GM18520 (cell line): ENCODE results near the gene GAS6.
"Not testable (repeated sequence)": the region's sequence is repeated elsewhere in the genome, so short reads cannot be mapped to it uniquely, and the experiment has no call there.

Experiments
- ATAC-seq: cut with Tn5 transposase; IDR thresholded peaks from one replicate; pipeline ENCODE4 v1.9.1; 2021; ENCODE audit not compliant: unreplicated experiment

Gene GAS6

GRCh38 chr13:113840541-113841352, 23.1 kb downstream of the GAS6 start:
- ATAC-seq: no peak

DNA sequence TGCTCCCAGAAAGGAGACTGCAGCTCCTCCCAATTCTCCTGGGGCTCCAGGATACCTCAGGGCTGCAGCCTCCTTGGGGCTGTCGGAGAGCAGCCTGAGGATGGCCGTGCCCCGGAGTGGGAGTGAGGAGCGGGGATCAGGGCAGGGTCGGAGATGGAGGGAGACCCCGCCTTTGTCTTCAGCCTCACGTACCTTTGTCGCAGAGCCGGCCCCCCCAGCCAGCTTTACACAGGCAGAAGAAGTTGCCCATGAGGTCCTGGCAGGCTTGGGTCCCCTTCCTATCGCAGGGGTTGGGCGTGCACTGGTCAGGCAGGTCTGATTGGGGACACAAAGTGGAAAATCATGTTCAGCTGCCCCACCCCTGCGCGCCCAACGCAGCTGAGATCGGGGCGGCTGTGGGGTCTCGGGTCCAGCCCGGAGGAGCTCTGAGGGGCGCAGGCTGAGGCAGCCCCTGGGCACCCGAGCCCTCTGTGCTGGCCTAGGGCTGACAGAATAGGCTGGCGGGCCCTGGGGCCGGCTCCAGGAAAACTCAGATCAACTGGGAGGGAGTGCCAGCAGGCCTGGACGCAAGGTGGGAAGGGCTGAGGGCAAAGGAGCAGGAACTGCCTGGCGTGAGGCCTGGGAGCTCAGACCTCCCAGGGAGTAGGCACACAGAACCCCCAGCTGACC, 24.2 kb downstream of the GAS6 start:
- no peak for ATAC-seq

- no peak for ATAC-seq
Measured at GRCh38 chr13:113838711-113839201, 25.1 kb downstream of the GAS6 start.

- ATAC-seq: no peak
Measured at GRCh38 chr13:113837560-113838355, 26.1 kb downstream of the GAS6 start.

GRCh38 chr13:113836768-113837559, 26.9 kb downstream of the GAS6 start:
- no peak for ATAC-seq

- ATAC-seq: no peak
Measured at GRCh38 chr13:113835461-113836270, 28.2 kb downstream of the GAS6 start.

DNA sequence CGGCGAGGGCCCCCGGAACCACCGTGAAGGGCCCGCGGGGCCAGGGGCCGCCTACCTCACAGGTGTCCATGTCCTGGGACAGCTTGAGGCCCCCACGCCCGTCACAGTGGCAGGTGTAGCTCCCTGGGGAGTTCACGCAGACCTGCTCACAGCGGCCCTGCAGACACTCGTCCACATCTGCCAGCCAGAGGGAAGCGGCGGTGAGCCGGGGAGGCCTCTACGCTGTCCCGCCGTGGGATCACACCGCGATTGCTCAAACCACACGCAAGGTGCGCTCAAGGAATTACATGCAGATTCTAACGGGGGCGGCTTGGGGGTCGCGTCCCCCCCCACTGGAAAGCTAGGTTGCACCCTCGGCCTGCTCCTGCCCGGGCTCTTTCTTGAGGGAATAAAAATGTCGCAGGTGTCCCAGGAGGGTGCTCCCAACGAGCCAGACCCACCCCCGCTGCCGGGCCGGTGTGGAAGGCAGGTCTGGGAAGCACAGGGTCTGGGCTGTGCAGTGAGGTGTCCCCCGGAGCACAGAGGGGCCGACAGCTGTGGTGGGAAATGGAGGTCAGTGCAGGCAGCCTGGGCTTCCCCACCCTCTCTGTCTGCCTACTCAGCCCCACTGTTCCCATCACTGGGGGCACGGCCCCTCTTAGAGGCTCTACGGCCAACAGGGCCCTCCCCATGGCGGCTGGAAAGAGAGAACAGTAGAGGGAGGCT, 29.2 kb downstream of the GAS6 start:
- ATAC-seq: no peak

GRCh38 chr13:113834006-113834405, 29.9 kb downstream of the GAS6 start:
- not testable (repeated sequence) for ATAC-seq

DNA sequence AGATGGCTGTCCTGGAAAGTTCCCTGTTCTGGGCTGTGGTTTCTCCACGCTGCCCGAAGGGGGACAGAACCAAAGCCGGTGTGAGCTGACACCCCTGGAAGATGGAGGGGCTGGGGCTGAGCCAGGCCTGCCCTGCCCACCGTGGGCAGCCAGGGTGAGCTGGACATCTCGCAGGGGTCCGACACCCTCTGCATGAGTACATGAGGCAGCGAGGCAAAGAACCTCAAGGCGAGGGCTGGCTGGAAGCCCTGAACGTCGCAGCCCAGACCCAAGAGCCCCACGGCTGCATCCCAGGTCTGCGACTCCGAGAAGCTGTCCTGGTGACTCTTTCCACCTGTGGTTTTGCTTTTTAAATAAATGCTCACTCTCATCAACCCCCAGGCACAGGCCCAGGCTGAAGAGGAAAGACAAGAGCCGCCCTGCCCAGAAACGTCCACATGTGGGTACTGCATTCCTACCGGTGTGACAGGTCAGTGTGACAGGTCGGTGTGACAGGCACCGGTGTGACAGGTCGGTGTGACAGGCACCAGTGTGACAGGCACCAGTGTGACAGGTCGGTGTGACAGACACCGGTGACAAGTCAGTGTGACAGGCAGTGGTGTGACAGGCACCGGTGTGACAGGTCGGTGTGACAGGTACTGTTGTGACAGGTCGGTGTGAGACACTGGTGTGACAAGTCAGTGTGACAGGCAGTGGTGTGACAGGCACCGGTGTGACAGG, 30.6 kb downstream of the GAS6 start:
- ATAC-seq: no peak

- no peak for ATAC-seq
Measured at GRCh38 chr13:113832631-113833030, 31.2 kb downstream of the GAS6 start.

DNA sequence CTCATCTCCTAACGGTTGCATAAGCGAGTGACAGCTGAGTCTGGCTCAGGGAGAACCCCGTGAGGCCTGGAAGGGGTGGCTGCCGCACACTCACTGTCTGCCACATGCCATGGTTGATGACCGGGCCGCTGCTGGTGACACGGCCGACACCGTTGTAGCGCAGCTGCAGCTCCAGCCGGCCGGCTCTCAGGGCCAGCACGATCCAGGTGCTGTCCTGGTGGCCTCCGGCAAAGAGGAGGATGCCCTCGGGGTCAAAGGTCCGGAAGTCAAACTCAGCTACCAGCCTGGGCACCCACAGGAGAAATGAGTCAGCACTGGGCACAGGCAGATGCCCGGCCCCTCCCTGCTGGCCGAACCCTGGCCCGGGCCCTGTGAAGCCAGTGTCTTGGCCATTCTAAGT, 31.7 kb downstream of the GAS6 start:
- no peak for ATAC-seq

DNA sequence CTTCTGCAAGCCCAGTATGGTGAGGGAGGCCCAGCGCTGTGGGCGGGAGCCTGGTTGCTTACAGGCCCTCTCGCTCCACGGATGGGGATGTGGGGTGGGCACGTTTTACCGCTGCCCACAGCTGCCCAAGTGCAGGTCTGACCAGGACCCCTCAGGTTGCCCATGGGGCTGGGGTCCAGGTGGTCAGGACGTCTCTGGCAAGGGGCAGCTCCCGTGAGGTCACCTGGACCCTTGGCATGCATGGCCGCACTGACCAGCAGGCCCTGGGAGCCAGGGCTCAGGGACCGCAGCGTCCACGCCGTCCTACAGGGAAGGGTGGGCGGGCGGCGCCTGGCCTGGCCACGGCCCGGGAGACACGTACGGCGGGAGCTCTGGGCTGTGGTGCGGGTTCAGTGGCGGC, 32.8 kb downstream of the GAS6 start:
- ATAC-seq: no peak

- not testable (repeated sequence) for ATAC-seq
Measured at GRCh38 chr13:113830426-113830950, 33.4 kb downstream of the GAS6 start.

DNA sequence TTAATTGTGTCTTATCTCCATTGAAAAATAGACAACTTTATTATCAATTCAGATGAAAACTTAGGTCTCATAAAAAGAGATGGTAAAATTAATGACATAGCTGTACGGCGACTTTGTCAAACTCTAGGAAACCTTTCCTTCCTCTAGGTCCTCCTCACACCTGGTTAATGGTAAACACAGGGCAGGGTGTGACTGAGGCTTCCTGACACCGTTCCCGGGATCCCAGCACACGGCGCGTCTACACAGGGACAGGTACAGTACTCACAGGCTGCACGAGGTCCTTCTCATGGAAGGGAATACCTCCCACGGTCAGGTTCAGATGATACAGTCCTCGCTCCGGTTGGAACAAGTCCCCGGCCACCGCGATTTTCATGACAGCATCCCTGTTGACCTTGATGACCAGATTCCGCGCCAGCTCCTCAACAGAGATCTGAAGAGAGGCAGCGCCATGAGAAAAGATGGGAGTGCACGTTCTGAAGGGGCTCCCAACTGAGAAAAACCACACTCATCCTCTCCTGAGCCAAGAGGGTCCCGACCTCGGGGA, 35.5 kb downstream of the GAS6 start:
- no peak for ATAC-seq

- no peak for ATAC-seq
Measured at GRCh38 chr13:113827021-113827420, 36.9 kb downstream of the GAS6 start.

DNA sequence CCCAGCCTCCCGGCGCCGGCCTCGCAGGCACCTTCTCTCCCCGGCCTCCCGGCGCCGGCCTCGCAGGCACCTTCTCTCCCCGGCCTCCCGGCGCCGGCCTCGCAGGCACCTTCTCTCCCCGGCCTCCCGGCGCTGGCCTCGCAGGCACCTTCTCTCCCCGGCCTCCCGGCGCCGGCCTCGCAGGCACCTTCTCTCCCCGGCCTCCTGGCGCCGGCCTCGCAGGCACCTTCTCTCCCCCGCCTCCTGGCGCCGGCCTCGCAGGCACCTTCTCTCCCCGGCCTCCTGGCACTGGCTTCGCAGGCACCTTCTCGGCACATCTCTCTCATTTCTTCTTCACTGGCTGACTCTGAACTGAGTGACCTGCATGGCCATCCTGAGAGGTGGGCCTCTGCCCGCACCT, 37.4 kb downstream of the GAS6 start:
- ATAC-seq: not testable (repeated sequence)

- ATAC-seq: no peak
Measured at GRCh38 chr13:113825841-113826240, 38.0 kb downstream of the GAS6 start.

- ATAC-seq: no peak
Measured at GRCh38 chr13:113823771-113824170, 40.1 kb downstream of the GAS6 start.
